Nephron progenitor cell (in vitro differentiated cells): Measurements from ENCODE around the gene CCDC60.

Experiments
- DNase-seq: peaks from one replicate; pipeline ENCODE4 v3.0.0; 2021
- H3K27ac Mint-ChIP-seq: 2 replicates; pipeline ENCODE4 v1.8.0; 2021; ENCODE audit warnings: mild to moderate bottlenecking, moderate library complexity, mixed read lengths
- H3K27me3 Mint-ChIP-seq: 2 replicates; pipeline ENCODE4 v1.8.0; 2021; ENCODE audit warnings: mild to moderate bottlenecking, low read depth, mixed read lengths; ENCODE audit not compliant: poor library complexity
- H3K36me3 Mint-ChIP-seq: 2 replicates; pipeline ENCODE4 v1.8.0; 2021; ENCODE audit warnings: low read depth, mixed read lengths
- H3K4me1 Mint-ChIP-seq: 2 replicates; pipeline ENCODE4 v1.8.0; 2021; ENCODE audit warnings: mixed read lengths
- H3K4me3 Mint-ChIP-seq: 2 replicates; pipeline ENCODE4 v1.8.0; 2021; ENCODE audit warnings: mild to moderate bottlenecking, moderate library complexity, mixed read lengths
- H3K9me3 Mint-ChIP-seq: 2 replicates; pipeline ENCODE4 v1.8.0; 2021; ENCODE audit warnings: mild to moderate bottlenecking, moderate library complexity, mixed read lengths
- TF ChIP-seq, protein P1 (sequence below): fragments of 200-600 bp; sonication (generic); IDR thresholded peaks from 2 replicates; pipeline ENCODE4 v1.5.0; 2021; ENCODE audit warnings: antibody characterized with exemption

Gene CCDC60, protein sequence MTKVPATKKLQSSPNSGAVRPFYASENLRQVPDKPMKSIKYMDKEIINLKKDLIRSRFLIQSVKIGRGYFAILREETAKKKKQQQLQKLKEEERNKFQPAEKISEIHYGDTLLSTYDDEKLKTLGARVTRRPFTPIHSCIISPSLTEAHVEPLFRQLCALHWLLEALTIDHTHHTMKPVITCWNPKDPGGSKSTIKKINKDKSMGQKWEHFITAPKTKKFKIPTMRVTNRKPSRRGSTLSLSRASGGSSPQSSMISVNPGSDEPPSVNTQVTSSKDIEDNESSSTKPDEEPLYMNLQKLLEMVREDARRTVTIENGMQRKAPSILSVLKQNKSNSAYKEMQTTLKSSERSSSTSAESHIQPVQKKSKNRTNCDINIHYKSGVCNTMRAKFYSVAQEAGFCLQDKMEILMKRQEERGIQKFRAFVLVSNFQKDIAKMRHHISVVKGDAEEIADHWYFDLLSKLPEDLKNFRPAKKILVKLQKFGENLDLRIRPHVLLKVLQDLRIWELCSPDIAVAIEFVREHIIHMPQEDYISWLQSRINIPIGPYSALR

GRCh38 chr12:119334430-119335170 is at the start of gene CCDC60:
TSS of gene CCDC60 (plus strand) at chr12:119334729. CDS start at chr12:119335177, 448 bp downstream.
- Mint-ChIP-seq H3K27me3 (peaks cover 8% of the 10 kb centered on the region), H3K4me1 (peaks cover 51% of the 10 kb centered on the region), H3K4me3 (peak within 1 kb of the TSS; percentile 55), H3K36me3 (no peaks in the 10 kb centered on the region), H3K27ac (no peak within 1 kb of the TSS), H3K9me3 (no peaks in the 10 kb centered on the region)
- TF ChIP-seq, protein P1, sequence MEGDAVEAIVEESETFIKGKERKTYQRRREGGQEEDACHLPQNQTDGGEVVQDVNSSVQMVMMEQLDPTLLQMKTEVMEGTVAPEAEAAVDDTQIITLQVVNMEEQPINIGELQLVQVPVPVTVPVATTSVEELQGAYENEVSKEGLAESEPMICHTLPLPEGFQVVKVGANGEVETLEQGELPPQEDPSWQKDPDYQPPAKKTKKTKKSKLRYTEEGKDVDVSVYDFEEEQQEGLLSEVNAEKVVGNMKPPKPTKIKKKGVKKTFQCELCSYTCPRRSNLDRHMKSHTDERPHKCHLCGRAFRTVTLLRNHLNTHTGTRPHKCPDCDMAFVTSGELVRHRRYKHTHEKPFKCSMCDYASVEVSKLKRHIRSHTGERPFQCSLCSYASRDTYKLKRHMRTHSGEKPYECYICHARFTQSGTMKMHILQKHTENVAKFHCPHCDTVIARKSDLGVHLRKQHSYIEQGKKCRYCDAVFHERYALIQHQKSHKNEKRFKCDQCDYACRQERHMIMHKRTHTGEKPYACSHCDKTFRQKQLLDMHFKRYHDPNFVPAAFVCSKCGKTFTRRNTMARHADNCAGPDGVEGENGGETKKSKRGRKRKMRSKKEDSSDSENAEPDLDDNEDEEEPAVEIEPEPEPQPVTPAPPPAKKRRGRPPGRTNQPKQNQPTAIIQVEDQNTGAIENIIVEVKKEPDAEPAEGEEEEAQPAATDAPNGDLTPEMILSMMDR, result no peak
- DNase-seq, result peak; percentile 91

GRCh38 chr12:119288576-119288975 is 46.0 kb upstream of the CCDC60 start:
- Mint-ChIP-seq H3K4me1 (peaks cover 36% of the 10 kb centered on the region), H3K27ac (no peak overlapping the region), H3K9me3 (peaks cover 4% of the 10 kb centered on the region), H3K4me3 (no peak overlapping the region), H3K27me3 (peaks cover 9% of the 10 kb centered on the region), H3K36me3 (no peaks in the 10 kb centered on the region)
- TF ChIP-seq, protein P1, result no peak
- no peak for DNase-seq

DNA sequence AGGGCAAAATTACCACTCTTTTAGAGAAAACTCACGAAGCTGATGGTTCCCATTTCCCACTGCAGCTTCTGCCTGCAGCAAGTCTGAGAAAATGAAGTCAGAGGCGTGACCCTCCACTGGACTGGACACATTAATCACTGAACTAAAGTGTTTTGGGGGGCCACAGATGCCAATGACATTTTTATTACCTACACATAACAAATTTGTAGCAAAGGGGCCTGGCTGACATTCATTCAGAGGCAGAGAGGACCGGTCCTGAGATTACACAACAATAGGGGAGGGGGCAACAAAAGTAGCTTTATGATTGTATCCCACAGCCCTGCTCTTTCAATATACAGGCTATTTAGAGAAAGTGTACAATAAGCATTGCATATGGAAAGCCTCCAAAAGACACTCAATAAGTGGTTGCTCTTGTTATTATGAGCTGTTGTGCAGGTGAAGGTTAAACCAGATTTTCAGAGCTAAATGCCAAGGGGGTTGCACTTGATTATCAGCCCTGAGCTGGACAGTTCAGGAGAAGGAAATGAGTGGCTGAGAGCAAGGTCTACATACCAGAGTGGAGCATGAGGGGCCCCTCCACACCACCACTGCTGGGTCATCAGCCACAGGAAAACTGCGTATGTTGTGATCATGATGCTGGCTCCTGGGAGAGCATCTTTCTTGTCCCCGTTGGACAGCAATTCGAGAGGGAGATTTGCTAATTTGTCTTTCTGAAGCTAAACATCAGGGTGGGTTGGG is 41.5 kb upstream of the CCDC60 start:
- TF ChIP-seq, protein P1, result no peak
- Mint-ChIP-seq H3K4me1 (peaks cover 66% of the 10 kb centered on the region), H3K27me3 (peaks cover 12% of the 10 kb centered on the region), H3K36me3 (no peaks in the 10 kb centered on the region), H3K4me3 (no peak overlapping the region), H3K27ac (peak overlapping the region; percentile 55), H3K9me3 (no peaks in the 10 kb centered on the region)
- DNase-seq, result peak; percentile 27

GRCh38 chr12:119294211-119294610 is 40.3 kb upstream of the CCDC60 start:
- H3K4me3 Mint-ChIP-seq, result no peak overlapping the region
- H3K9me3 Mint-ChIP-seq, result no peaks in the 10 kb centered on the region
- no peak for DNase-seq
- peaks cover 67% of the 10 kb centered on the region for H3K4me1 Mint-ChIP-seq
- H3K27me3 Mint-ChIP-seq, result peaks cover 12% of the 10 kb centered on the region
- TF ChIP-seq, protein P1, result no peak
- H3K36me3 Mint-ChIP-seq, result no peaks in the 10 kb centered on the region
- no peak overlapping the region for H3K27ac Mint-ChIP-seq

DNA sequence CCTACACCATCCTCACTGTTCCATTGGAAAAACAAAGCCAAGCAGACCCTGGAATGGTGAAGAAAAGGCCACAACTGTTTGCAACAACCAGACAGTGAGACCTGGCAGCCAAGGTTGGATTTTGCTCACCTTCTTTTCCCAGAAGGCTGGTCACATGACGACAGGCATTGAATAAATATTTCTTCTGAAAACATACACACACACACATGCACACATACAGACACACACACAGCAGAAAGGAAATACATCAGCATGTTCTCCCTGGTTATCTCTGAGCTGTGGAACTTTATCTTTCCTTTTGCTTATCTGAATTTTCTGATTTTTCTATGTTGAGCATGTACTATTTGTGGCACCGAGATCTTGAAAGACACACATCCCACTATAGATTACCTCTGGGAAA is 38.0 kb upstream of the CCDC60 start:
- peaks cover 68% of the 10 kb centered on the region for H3K4me1 Mint-ChIP-seq
- no peak overlapping the region for H3K4me3 Mint-ChIP-seq
- H3K27ac Mint-ChIP-seq, result no peak overlapping the region
- no peak for DNase-seq
- H3K9me3 Mint-ChIP-seq, result no peaks in the 10 kb centered on the region
- TF ChIP-seq, protein P1, result no peak
- H3K36me3 Mint-ChIP-seq, result no peaks in the 10 kb centered on the region
- peaks cover 5% of the 10 kb centered on the region for H3K27me3 Mint-ChIP-seq
